HEK293T (cell line): ENCODE results near the gene PITX1.

ENCODE experiments used
- ARNT ChIP-seq: fragments of 450-650 bp; IDR thresholded peaks from 2 replicates; pipeline ENCODE4 v1.6.1; 2017; ENCODE audit warnings: mild to moderate bottlenecking
- BHLHE40 ChIP-seq: fragments of 450-650 bp; IDR thresholded peaks from 2 replicates; pipeline ENCODE4 v1.6.1; 2016; ENCODE audit warnings: mild to moderate bottlenecking, moderate library complexity, borderline replicate concordance
- ELF4 ChIP-seq: fragments of 450-650 bp; IDR thresholded peaks from 2 replicates; pipeline ENCODE4 v1.6.1; 2017; ENCODE audit warnings: antibody characterized with exemption
- FOXK2 ChIP-seq: fragments of 450-650 bp; IDR thresholded peaks from 2 replicates; pipeline ENCODE4 v1.6.1; 2016; ENCODE audit warnings: mild to moderate bottlenecking
- FOXM1 ChIP-seq: fragments of 450-650 bp; IDR thresholded peaks from 2 replicates; pipeline ENCODE4 v1.6.1; 2017; ENCODE audit warnings: mild to moderate bottlenecking, borderline replicate concordance
- HDGF ChIP-seq: fragments of 450-650 bp; IDR thresholded peaks from 2 replicates; pipeline ENCODE4 v1.6.1; 2017; ENCODE audit warnings: antibody characterized with exemption, borderline replicate concordance
- L3MBTL2 ChIP-seq: fragments of 450-650 bp; conservative IDR thresholded peaks from 2 replicates; pipeline ENCODE4 v1.6.1; 2016; ENCODE audit warnings: mild to moderate bottlenecking
- SP1 ChIP-seq: fragments of 450-650 bp; IDR thresholded peaks from 2 replicates; pipeline ENCODE4 v1.6.1; 2017
- SUZ12 ChIP-seq: fragments of 450-650 bp; IDR thresholded peaks from 2 replicates; pipeline ENCODE4 v1.6.1; 2016; ENCODE audit warnings: mild to moderate bottlenecking
- ZNF384 ChIP-seq: fragments of 450-650 bp; IDR thresholded peaks from 2 replicates; pipeline ENCODE4 v1.6.1; 2016
- TF ChIP-seq, protein P1 (sequence below): fragments of 450-650 bp; IDR thresholded peaks from 2 replicates; pipeline ENCODE4 v1.6.1; 2016

DNA sequence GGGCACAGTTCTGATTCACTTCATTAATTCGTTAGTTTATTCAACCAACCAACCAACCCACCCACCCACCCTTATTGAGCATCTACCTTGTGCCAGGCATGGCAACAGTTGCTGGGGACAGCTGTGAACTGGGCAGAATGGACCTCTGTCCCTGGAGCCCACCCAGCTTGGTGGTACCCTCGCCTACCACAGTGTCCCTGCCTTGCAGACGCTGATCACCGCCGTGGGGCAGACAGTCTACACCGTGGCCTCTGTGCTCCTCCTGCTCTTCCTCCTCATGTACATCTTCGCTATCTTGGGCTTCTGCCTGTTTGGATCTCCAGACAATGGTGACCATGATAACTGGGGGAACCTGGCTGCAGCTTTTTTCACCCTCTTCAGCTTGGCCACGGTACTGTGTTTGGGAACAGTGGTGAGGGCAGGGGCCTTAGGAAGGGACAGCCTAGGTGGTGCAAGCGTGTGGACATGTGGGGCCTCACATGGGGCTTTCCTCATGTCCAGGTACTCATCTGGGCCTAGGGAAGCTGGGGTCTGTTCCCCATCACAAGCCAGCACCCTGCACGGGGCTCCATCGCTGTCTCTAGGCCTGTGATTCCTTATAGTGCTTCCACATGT, 26.2 kb downstream of the PITX1 start:
- no peak for TF ChIP-seq SP1
- TF ChIP-seq FOXM1: no peak
- TF ChIP-seq L3MBTL2: no peak
- no peak for TF ChIP-seq FOXK2
- TF ChIP-seq BHLHE40: no peak
- no peak for TF ChIP-seq ELF4
- no peak for TF ChIP-seq HDGF
- no peak for TF ChIP-seq ZNF384
- no peak for TF ChIP-seq ARNT
- TF ChIP-seq SUZ12: no peak
- TF ChIP-seq, protein P1, sequence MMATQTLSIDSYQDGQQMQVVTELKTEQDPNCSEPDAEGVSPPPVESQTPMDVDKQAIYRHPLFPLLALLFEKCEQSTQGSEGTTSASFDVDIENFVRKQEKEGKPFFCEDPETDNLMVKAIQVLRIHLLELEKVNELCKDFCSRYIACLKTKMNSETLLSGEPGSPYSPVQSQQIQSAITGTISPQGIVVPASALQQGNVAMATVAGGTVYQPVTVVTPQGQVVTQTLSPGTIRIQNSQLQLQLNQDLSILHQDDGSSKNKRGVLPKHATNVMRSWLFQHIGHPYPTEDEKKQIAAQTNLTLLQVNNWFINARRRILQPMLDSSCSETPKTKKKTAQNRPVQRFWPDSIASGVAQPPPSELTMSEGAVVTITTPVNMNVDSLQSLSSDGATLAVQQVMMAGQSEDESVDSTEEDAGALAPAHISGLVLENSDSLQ: no peak
